Measurements from ENCODE around the gene LRRC55.
"Not testable (repeated sequence)": the region's sequence is repeated elsewhere in the genome, so short reads cannot be mapped to it uniquely, and the experiment has no call there.

The LRRC55 gene

GRCh38 chr11:57162179-57162898 lies 19.4 kb upstream of the LRRC55 start:
- no peak for DNase-seq

DNA sequence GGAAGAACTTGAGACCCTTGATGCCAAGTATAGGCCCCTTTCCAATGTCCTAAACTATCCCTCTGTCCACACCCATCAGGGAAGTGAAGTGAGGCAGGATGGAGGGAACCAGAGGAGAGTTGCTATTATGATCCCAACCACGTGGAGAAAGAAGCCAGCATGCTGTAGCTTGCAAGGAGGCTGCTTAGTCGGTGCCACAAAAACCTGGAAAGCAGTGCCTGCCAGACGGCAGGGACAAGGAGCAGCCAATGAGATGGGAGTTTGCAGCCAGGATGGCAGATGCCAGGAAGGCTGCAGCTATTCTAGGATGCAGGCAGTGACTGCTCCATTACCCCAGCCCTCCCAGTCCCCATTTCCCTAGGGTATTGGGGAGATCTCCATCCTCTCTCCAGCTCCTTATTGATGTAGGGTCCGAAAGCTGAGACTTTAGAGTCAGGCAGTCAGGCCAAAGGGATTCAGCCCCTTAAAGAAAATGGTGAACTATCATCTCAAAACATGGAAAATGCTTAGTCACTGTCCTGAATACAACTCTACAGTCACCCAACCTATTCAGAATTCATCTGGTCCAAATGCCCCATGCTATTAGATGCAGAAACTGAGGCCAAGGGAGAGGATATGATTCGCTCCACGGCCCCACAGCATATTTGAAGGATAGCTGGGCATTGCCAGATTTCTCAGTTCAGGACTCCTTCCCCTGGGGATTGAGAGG lies 18.4 kb upstream of the LRRC55 start:
- DNase-seq = no peak

DNA sequence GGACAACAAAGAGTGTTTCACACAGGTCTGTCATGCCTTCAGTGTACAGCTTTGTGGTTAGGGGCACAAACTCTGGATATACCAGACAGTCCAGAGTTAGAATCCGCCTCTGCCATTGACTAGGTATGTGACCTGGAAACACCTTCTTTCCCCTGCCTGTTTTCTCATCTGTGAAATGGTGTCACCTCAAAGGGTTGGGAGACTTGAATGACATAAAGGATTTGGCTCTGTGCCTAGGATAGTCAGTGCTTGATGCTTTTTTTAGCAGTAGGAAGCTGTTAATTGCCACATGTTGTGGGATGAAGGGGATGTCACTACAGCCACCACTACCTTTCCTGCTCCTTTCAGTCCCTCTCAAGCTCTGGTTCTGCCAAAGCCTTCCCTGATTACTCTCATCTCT lies 17.4 kb upstream of the LRRC55 start:
- peak in 1 of 3 experiments; percentile 22 for DNase-seq

DNA sequence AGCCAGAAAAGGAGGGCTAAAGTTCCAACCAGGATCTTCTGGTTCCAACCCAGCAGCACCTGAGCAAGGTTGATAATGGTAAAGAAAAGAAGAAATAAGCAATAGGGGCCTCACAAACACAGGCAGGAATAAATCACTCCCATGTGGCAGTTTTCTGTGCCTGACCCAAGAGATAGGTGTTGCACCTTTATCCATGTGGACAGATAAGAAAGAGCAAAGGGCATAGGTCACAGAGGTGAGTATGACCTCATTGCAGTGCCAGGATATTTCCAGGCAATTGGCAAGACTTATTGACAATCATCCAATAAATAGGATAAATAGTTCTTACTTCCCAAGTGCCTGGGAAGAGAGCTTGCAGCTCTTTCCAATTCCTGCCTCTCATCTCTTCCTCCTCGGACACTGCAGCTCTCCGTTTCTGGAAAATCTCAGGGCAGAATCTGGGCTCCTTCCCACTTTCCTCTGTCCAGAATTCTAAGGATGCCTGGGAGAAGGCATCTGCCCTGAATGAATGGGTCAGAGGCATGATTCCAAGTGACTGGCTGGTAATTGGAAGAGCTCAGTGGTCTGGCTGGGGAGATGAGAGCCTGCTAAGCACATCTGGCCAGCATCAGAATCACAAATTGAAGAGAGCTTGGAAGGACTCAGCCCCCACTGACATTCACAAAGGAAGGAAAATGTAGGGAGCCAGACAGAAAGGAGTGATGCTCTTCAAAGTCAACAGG lies 14.5 kb upstream of the LRRC55 start:
- DNase-seq = no peak

DNA sequence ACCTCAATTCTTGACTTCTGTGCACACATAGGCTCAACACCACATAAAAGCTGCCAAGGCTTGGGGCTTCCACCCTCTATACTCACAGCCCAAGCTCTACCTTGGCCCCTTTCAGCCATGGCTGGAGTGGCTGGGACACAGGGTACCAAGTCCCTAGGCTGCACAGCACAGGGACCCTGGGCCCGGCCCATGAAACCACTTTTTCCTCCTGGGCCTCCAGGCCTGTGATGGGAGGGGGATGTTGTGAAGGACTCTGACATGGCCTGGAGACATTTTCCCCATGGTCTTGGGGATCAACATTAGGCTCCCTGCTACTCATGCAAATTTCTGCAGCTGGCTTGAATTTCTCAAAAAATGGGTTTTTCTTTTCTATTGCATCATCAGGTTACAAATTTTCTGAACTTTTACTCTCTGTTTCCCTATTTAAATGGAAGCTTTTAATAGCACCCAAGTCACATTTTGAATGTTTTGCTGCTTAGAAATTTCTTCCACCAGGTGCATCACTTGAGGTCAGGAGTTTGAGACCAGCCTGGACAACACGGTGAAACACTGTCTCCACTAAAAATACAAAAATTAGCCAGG lies 11.9 kb upstream of the LRRC55 start:
- DNase-seq = not testable (repeated sequence)

GRCh38 chr11:57172031-57172430 lies 9.7 kb upstream of the LRRC55 start:
- DNase-seq = no peak

GRCh38 chr11:57174656-57175055 lies 7.1 kb upstream of the LRRC55 start:
- DNase-seq = no peak

GRCh38 chr11:57175478-57175877 lies 6.3 kb upstream of the LRRC55 start:
- DNase-seq = no peak

- DNase-seq = no peak
Observed at GRCh38 chr11:57178334-57178733, 3.4 kb upstream of the LRRC55 start.

DNA sequence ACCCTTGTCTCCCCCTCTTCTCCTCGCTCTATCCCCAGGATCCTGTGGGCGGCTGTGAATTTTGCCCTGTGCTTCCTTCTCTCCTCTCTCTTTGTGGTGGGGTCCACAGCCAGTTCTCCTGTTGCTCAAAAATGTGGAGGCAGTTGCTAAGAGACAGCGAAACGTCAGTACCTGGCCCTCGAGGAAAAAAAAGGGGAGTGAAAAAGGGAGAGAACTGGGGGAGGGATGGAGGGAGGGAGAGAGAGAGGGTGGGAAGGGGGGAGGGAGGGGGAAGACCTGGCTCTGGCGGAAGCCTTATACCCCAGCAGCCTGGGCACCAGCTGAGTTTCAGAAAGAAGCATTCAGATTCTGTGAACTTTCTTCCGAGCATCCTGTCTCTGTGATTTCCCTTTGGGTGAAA lies 2.1 kb upstream of the LRRC55 start:
- peak in 2 of 3 experiments; percentile 16 to 54 for DNase-seq

GRCh38 chr11:57180081-57180561 lies 1.6 kb upstream of the LRRC55 start:
- DNase-seq = peak in 2 of 3 experiments; percentile 31 to 56

- DNase-seq = peak in 1 of 3 experiments; percentile 37
Observed at GRCh38 chr11:57180964-57181363, 789 bp upstream of the LRRC55 start.

GRCh38 chr11:57182896-57183295 lies 1.1 kb downstream of the LRRC55 start:
- DNase-seq = no peak

DNA sequence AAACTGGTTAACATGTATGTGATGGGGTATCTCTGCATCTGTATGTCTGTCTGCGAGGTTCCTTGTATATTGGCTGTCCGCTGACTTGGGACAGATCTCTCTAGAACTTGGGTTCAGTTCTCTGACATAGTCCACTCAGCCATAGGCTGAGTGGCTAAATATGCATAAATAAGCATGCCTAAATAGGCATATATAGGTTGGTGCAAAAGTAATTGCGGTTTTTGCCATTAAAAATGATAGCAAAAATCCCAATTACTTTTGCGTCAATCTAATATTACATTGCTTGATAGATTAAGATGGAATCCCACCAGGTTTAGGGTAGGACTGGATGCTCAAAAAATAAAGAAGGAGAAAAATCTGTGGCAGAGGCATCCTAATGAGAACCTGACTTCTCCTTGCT lies 8.8 kb downstream of the LRRC55 start:
- no peak for DNase-seq

- no peak for DNase-seq
Observed at GRCh38 chr11:57191311-57192219, 9.8 kb downstream of the LRRC55 start.

DNA sequence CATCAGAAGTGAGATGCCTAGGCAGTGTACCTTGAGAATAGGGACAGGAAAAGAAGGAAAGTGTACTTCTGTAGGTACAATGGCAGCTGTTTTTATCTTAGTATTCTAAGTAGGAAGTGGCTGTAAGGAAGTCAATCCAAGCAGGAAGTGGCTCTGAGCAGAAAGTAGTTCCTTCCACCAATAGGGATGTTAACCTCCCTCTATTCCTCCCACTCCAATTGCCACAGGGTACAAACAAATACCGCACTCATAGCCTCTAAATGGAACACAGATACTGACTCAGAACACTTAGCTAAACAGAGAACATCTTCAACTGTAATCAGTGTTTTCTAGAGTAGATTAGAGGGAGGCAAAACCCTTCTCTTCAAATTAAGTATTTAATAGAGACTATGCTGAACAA lies 10.6 kb downstream of the LRRC55 start:
- no peak for DNase-seq

- no peak for DNase-seq
Observed at GRCh38 chr11:57196596-57196995, 14.8 kb downstream of the LRRC55 start.

GRCh38 chr11:57197762-57198161 lies 16.0 kb downstream of the LRRC55 start:
- DNase-seq = no peak

- DNase-seq = no peak
Observed at GRCh38 chr11:57199330-57199729, 17.6 kb downstream of the LRRC55 start.

- no peak for DNase-seq
Observed at GRCh38 chr11:57200917-57201316, 19.2 kb downstream of the LRRC55 start.

DNA sequence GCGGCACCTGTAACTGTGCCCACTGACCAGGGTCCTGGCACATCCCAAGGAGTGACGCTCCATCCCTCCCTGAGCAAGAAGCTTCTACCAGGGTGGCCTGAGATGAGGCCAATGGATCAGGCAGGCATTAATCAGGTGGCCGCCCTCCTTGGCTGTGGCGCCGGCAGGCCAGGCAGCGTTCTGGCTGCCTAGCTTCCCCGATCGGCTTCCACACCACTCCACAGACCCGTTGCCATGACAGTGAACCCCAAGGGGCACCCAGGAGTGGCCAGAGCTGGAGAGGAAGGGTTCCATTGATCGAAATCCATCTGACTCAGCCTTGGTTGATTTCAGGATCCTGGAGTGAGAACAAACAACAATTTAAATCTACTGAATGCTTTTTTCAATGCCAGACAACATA lies 20.5 kb downstream of the LRRC55 start:
- DNase-seq = peak; percentile 7 to 53 (median 20)

- no peak for DNase-seq
Observed at GRCh38 chr11:57203359-57203758, 21.6 kb downstream of the LRRC55 start.

Measured in NCI-H1417 (cell line).